GM18511 (cell line): ENCODE measurements around the gene CALN1.
"Not testable (repeated sequence)": the region's sequence is repeated elsewhere in the genome, so short reads cannot be mapped to it uniquely, and the experiment has no call there.

ENCODE experiments used
- ATAC-seq: cut with Tn5 transposase; IDR thresholded peaks from one replicate; pipeline ENCODE4 v1.9.1; 2021; ENCODE audit warnings: mild to moderate bottlenecking, moderate library complexity; ENCODE audit not compliant: unreplicated experiment

Gene CALN1

DNA sequence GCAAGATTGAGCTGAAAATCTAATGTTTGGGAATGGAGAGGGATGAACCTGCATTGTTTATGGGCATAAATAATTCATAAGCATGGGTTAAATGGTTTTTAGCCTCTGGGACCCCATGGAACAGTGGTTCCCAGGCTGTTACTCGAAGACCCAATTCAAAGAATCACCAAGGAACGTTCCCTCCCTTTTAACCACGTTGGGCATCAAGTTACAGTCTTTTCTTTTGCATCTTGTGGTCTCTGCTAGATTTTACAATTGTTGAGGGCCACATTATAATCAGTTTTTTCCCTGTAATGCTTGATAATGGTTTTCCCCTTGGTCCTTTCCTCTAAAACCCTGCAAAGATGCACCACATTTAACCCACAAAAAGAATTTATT is 2.5 kb downstream of the CALN1 start:
- no peak for ATAC-seq

GRCh38 chr7:72408966-72409637 is 3.0 kb downstream of the CALN1 start:
- ATAC-seq, result no peak

DNA sequence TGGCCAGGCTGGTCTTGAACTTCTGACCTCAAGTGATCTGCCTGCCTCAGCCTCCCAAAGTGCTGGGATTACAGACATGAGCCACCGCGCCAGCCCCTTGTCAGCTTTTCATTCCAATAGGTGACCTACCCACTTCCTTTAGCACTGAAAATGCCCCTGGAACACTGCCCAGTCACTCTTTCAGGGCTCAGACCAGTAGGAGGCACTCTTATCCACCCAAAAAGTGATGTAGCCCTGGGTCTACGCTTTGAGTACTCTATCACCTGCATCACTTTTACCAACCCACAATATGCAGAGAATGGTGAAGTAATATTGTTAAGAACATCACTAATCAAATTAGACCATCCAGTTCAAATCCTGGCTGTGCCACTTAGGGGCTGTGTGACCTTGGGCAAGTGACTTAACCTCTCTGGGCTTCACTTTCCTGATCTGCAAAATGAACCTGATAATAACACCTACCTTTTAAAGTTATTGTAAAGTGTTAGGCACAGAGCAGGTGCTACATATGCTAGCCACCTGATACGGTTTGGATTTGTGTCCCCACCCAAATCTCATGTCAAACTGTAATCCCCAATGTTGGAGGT is 5.2 kb downstream of the CALN1 start:
- ATAC-seq, result no peak

DNA sequence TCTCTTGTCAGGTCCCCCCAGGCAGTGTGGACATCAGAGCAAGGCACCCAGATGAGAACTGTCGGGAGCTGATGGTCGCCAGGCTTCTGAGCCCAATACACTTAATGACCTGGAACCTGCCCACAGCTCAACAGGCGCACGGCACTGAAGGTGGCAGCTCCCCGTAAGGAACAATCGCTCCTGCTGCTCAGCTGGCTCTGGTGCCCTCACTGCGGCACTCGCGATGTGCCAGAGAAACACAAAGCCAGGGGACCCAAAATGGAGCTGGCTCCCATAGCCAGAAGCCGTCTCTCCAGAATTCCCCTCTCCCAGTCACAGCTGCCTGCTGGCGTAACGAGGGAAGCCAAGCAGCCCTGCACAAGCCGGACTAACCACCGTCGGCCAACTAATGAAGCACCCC is 6.3 kb downstream of the CALN1 start:
- ATAC-seq, result no peak

DNA sequence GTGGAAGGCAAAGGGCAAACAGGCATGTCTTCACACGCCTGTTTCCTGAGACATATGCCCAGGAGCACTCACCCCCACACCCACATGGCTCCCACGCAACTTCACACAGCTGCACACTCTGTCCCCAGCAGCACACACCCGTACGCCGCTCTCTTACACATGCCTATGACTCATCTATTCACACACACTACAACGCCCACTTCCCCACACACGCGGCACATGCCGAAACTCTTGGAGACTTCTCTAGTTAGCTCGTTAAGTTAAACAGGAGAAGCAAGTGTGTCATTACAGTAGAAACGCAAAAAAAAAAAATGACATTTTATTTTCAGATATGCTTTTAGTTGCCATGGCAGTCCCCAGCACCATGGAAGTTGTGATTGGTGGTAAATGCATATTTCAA is 6.7 kb downstream of the CALN1 start:
- ATAC-seq, result no peak

DNA sequence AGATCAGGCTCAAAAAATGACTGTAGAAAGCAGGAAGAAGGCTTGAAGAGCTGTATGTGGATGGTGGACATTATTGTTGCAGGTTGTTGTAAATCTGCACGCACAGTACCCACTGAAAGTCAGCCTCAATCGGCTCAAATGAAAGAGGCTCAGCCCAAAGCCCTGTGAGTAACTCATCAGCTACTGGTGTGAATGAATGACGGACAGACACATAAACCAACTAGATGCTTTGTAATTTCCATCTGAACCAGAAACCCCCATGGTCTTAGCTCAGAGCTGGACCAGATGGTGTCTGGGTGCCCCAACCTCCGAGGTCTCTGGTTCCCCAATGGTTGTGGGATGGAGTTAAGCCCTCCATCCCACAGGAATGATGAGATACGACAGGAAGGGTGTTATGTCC is 7.4 kb downstream of the CALN1 start:
- no peak for ATAC-seq

DNA sequence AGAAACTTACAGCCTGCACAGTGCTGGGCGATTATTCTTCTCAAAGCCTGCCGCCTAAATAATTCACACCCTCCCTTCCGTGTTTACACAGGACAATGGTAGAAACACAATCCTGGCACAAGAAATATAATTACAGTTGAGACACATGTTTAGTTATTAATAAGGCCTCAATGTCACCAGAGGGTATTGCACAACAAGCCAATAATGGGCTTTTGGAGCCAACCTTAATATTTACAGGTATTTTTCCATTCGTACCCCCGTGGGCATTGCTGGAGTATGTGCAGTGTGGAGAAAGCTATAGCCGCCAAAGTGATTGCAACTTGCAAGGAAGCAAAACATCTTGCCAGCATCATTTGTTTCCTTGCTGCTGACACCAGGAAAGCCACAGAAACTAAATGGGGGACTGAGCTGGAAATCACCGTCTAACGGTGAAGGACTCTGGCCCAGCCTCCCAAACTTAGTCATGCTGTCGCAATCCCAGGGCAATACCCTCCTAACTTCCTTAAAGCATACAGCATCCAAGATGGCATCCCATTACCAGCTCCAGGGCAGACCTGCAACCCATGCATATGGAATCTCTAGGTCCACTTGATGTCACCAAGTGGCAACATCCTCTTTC is 8.6 kb downstream of the CALN1 start:
- ATAC-seq, result no peak

GRCh38 chr7:72394016-72394415 is 18.1 kb downstream of the CALN1 start:
- ATAC-seq, result no peak

DNA sequence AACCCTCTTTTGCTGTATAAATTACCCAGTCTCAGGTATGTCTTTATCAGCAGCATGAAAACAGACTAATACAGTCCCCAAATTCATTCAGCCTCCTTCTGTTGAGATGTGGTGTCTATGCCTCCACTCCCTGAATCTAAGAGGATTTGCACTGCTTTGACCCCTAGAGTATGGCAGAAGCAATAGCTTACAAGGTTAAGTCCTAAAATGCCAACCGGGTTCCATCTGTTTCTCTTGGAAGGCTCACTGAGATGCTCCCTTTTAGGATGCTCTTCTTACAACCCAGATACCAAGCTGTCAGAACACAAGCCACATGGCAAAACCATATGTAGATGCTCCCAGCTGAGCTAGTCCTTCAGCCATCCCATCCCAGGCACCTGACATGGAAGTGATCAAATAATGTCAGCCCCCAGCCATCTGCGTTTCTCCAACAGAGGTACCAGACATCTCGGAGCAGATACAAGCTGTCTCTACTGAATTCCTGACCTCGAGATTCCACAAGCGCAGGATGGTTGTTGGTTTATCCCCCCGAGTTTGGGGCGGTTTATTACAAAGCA is 20.2 kb downstream of the CALN1 start:
- ATAC-seq, result no peak

- ATAC-seq, result no peak
Measured at GRCh38 chr7:72386118-72386517, 26.0 kb downstream of the CALN1 start.

- no peak for ATAC-seq
Measured at GRCh38 chr7:72362246-72362645, 49.9 kb downstream of the CALN1 start.

GRCh38 chr7:72345208-72345727 is 66.9 kb downstream of the CALN1 start:
- no peak for ATAC-seq

GRCh38 chr7:72343991-72344390 is 68.1 kb downstream of the CALN1 start:
- no peak for ATAC-seq

DNA sequence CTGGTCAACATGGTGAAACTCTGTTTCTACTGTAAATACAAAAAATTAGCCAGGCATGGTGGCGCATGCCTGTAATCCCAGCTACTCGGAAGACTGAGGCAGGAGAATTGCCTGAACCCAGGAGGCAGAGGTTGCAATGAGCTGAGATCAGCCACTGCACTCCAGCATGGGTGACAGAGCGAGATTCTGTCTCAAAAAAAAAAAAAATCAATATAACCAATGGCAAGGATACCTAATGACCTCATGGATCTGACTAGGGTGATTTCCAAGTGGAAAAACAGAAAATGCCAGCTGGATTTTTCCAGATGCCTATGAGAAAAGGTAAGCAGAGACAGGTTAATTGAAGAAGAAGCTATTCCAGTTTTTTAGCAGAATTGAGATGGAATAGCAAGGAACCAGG is 68.8 kb downstream of the CALN1 start:
- ATAC-seq, result not testable (repeated sequence)

- ATAC-seq, result no peak
Measured at GRCh38 chr7:72337390-72338167, 74.6 kb downstream of the CALN1 start.

DNA sequence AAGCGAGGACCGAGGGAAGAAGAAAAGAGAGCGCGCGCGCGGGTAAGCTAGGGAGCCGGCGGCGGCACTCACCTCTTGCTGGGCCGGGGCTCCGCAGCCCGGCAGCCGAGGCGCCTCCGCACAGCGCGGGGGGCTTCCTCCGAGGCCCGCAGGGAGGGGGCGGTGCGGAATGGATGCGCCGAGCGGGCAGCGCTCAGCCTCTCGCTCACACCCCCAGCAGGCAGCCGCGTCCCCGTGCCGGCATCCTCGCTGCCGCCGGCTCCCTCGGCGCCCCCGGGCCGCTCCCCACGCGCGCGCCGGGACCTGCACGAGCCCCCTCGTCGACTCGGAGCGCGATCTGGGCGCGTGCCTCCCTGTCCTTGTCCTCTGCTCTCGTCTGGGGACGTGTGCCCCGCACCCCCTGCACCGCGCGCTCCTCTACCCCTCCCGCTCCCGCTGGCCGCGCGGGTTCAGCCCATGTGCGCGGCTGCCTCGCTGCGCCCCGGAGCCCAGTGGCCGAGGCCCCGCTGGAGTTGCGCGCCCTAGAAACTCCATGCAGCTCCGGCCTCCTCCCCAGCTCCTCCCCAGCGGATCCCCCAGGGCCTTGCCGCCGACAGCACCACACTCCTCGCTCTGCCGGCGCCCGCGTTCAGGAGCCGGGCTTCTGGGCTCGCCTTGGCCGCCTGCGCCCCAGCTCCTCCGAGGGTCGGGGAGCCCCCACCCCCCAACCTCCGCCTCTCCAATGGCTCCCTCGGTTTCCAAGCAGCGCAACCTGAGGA is 75.3 kb downstream of the CALN1 start:
- ATAC-seq, result no peak

- no peak for ATAC-seq
Measured at GRCh38 chr7:72336382-72336631, 75.8 kb downstream of the CALN1 start.

DNA sequence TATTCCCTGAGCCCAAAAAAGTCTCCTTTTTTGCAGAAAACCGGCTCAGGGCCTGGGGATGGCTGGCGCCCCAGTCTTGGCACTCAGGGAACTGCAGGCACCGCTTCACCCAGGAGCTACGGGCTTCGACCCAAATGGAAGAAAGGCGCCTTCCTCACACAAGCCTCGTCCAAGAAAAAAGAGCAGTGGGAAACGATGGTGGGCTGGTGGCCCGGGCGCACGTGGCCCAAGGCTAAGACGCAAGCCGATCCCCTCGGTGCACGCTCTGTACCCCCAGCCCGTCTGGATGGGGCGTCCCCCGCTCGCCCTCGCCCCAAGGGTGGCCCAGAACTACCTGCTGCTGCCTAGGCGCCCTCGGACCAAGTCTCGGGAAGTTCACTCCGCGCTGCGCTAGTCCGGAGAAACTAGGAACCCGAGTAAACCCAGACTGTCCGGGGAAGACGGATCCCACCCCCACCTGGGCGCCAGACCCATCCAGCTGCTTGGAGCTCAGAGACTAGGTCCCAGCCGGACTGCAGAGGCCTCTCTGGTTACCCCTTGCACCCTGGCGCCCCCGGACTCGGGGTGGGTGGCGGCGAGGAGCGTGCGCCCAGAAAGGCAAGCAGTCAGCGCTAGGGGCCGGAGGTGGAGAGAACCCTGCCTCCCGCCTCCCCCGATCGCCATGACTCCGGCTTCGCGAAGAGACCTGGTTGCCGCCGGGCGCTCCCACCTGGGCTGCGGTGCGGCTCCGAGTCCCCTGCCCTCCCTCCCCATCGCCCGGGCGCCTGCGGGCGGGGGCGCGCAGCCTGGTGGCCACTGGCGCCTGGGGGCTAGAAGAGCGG is 76.4 kb downstream of the CALN1 start:
- ATAC-seq, result no peak

GRCh38 chr7:72334698-72335097 is 77.4 kb downstream of the CALN1 start:
- ATAC-seq, result no peak

GRCh38 chr7:72334066-72334465 is 78.1 kb downstream of the CALN1 start:
- ATAC-seq, result no peak
